Pancreas (tissue), 10 donors: Measurements from ENCODE around the gene GSE1. TPM values are rescaled to one million over a fixed set of nuclear protein-coding genes. Genes with fewer than 3 reads are reported as not detected.

ENCODE experiments used
- ATAC-seq, 4 donors: fragments of 200-7000 bp; cut with Tn5 transposase; one replicate each; pipeline versions ENCODE4 v1.8.0 to v1.9.1; 2020; ENCODE audit warnings: mild to moderate bottlenecking in 4 of 4, moderate library complexity in 4 of 4
- DNase-seq, 6 donors: peaks; one replicate each; pipeline ENCODE4 v3.0.0-alpha.2; 2020
- FAIRE-seq: peaks from 2 replicates; lab custom pipeline; 2012; peaks lifted over from hg19 to GRCh38; lab: Jason Lieb, UNC
- H3K27ac ChIP-seq, 4 donors: fragments of 200-600 bp; sonication (generic); 1 replicate in 3 of 4; 2 replicates in 1 of 4; pipeline versions ENCODE4 v1.5.0 to v1.8.0; 2020
- H3K27me3 ChIP-seq, 4 donors: fragments of 200-600 bp; one replicate each; pipeline ENCODE4 v1.8.0; 2021
- H3K36me3 ChIP-seq, 3 donors: fragments of 200-600 bp; sonication (generic) in 1 of 3; one replicate each; pipeline versions ENCODE4 v1.5.0 to v1.8.0; 2020 to 2021
- H3K4me1 ChIP-seq, 3 donors: fragments of 200-600 bp; one replicate each; pipeline ENCODE4 v1.8.0; 2021
- H3K4me3 ChIP-seq, 4 donors: fragments of 200-600 bp; sonication (generic) in 2 of 4; one replicate each; pipeline versions ENCODE4 v1.5.0 to v1.8.0; 2020 to 2021
- H3K9me3 ChIP-seq, 4 donors: fragments of 200-600 bp; one replicate each; pipeline ENCODE4 v1.8.0; 2021
- WGBS, 2 donors: extraction: QIAGEN DNeasy Blood & Tissue Kit; methylation state at CpG; one replicate each; pipeline ENCODE4 v1.1.7; 2013; 5-methylcytosine and 5-hydroxymethylcytosine counted together
- intact Hi-C, 3 donors: fragments of 100-400 bp; cut with DNase I; formaldehyde crosslinking; loops; one replicate each; pipeline versions ENCODE4 v1.11.1 to v1.14.2; 2022
- polyA plus RNA-seq, 2 donors: library from polyadenylated mRNA; stranded (reverse); fragments of 200-250 nt; gene quantifications; one replicate each; pipeline ENCODE4 v1.2.3, GENCODE V29; 2013
- total RNA-seq, 6 donors: library from RNA; stranded (reverse); fragmentation: NEBNext Ultra II Directional in 4 of 6; extraction: Animal tissue kit (Norgen Biotek cat#: 25700) in 4 of 6; gene quantifications; one replicate each; pipeline versions ENCODE4 v1.2.1 to v1.2.4, GENCODE V29; 2021 to 2023
- TF ChIP-seq, protein P1 (sequence below), 4 donors: fragments of 200-600 bp; sonication (generic) in 3 of 4; IDR thresholded peaks; one replicate each; pipeline versions ENCODE4 v1.5.0 to v1.8.0; 2021; ENCODE audit warnings: antibody characterized with exemption in 4 of 4
- donor health status: healthy with polysubstance abuse.
- donor health status: DM: no; HTN: no; CAD: no; lungs with moderate emphysema.
- donor health status: DM: no; HTN: no; CAD: no.
- donor health status: control.
- donor health status: control.
- donor health status: Bipolar disorder and iron deficiency.
- donor health status: DM: yes; HTN: yes; CAD: no.
- donor health status: DM: no; HTN: no; CAD: no.
- donor health status: DM: no; HTN: no; CAD: no.
- donor health status: DM: yes; HTN: yes; CAD: no.

Gene GSE1
- total and polyA plus RNA-seq, 8 donors: 32.0 to 61.5 (median 41.9) TPM

- intact Hi-C loops: no loop called here
- 27 to 28% methylated on average over 19 of the region's 19 CpGs for WGBS, 2 donors
- FAIRE-seq (no peak), ATAC-seq (peak; percentile 83 to 93 (median 91)), DNase-seq (peak; percentile 80 to 94 (median 86))
- H3K4me1 ChIP-seq: peaks cover 14 to 24% (median 21%) of the 10 kb centered on the region in 3 donors
- no peaks in the 10 kb centered on the region for H3K27me3 ChIP-seq
- no peak overlapping the region for H3K4me3 ChIP-seq
- H3K36me3 ChIP-seq: peaks cover 6 to 41% (median 7%) of the 10 kb centered on the region in 3 donors
- peak overlapping the region; percentile 18 to 78 (median 52) for H3K27ac ChIP-seq
- no peaks in the 10 kb centered on the region for H3K9me3 ChIP-seq
- TF ChIP-seq, protein P1, sequence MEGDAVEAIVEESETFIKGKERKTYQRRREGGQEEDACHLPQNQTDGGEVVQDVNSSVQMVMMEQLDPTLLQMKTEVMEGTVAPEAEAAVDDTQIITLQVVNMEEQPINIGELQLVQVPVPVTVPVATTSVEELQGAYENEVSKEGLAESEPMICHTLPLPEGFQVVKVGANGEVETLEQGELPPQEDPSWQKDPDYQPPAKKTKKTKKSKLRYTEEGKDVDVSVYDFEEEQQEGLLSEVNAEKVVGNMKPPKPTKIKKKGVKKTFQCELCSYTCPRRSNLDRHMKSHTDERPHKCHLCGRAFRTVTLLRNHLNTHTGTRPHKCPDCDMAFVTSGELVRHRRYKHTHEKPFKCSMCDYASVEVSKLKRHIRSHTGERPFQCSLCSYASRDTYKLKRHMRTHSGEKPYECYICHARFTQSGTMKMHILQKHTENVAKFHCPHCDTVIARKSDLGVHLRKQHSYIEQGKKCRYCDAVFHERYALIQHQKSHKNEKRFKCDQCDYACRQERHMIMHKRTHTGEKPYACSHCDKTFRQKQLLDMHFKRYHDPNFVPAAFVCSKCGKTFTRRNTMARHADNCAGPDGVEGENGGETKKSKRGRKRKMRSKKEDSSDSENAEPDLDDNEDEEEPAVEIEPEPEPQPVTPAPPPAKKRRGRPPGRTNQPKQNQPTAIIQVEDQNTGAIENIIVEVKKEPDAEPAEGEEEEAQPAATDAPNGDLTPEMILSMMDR (IDR thresholded peaks at IDR 0.05): no peak
Measured at GRCh38 chr16:85673529-85674417, 60.7 kb downstream of the GSE1 start.

- FAIRE-seq: no peak
- H3K36me3 ChIP-seq: peaks cover under 1 to 36% (median 7%) of the 10 kb centered on the region in 3 donors
- WGBS, 2 donors: 51 to 55% methylated on average over 4 of the region's 4 CpGs
- H3K27ac ChIP-seq: peak overlapping the region; percentile 18 to 78 (median 52)
- TF ChIP-seq, protein P1 (IDR thresholded peaks at IDR 0.05): no peak
- DNase-seq: no peak
- H3K4me3 ChIP-seq: no peak overlapping the region
- peaks cover 14 to 24% (median 21%) of the 10 kb centered on the region in 3 donors for H3K4me1 ChIP-seq
- intact Hi-C loops: no loop called here
- no peaks in the 10 kb centered on the region for H3K27me3 ChIP-seq
- no peaks in the 10 kb centered on the region for H3K9me3 ChIP-seq
- ATAC-seq: peak in 2 of 4 donors; percentile 1 to 9
Measured at GRCh38 chr16:85674418-85674755, 61.3 kb downstream of the GSE1 start.

- H3K27ac ChIP-seq: peak overlapping the region in 3 of 4 donors; percentile 42 to 78 (median 61)
- no peak for DNase-seq
- WGBS, 2 donors: 80 to 83% methylated on average over 6 of the region's 6 CpGs
- intact Hi-C loops: no loop called here
- peaks cover 0 to 36% (median 7%) of the 10 kb centered on the region in 3 donors for H3K36me3 ChIP-seq
- H3K4me1 ChIP-seq: peaks cover 14 to 24% (median 21%) of the 10 kb centered on the region in 3 donors
- no peak for ATAC-seq
- FAIRE-seq: no peak
- TF ChIP-seq, protein P1 (IDR thresholded peaks at IDR 0.05): no peak
- no peak overlapping the region for H3K4me3 ChIP-seq
- no peaks in the 10 kb centered on the region for H3K9me3 ChIP-seq
- no peaks in the 10 kb centered on the region for H3K27me3 ChIP-seq
Measured at GRCh38 chr16:85674828-85675227, 61.7 kb downstream of the GSE1 start.

- Histone ChIP-seq H3K9me3 (no peaks in the 10 kb centered on the region), H3K36me3 (peaks cover 0 to 36% (median 7%) of the 10 kb centered on the region in 3 donors), H3K27me3 (no peaks in the 10 kb centered on the region), H3K4me3 (no peak overlapping the region), H3K27ac (no peak overlapping the region), H3K4me1 (peaks cover 14 to 24% (median 21%) of the 10 kb centered on the region in 3 donors)
- ATAC-seq: no peak
- intact Hi-C loops: no loop called here
- WGBS, 2 donors: 55% methylated on average over 4 of the region's 4 CpGs
- no peak for FAIRE-seq
- peak in 1 of 6 donors; percentile 4 for DNase-seq
- TF ChIP-seq, protein P1 (IDR thresholded peaks at IDR 0.05): no peak
Measured at GRCh38 chr16:85675251-85675874, 62.2 kb downstream of the GSE1 start.
